HG02642 (cell line): ENCODE measurements around the gene CCNT1.
A peak's percentile ranks its signal among the peaks of the same experiment; 100 is the strongest.
"Not testable (repeated sequence)": the region's sequence is repeated elsewhere in the genome, so short reads cannot be mapped to it uniquely, and the experiment has no call there.

ENCODE experiments used
- ATAC-seq: cut with Tn5 transposase; IDR thresholded peaks from one replicate; pipeline ENCODE4 v1.9.1; 2021; ENCODE audit warnings: mild to moderate bottlenecking; ENCODE audit not compliant: unreplicated experiment, poor library complexity

The CCNT1 gene

DNA sequence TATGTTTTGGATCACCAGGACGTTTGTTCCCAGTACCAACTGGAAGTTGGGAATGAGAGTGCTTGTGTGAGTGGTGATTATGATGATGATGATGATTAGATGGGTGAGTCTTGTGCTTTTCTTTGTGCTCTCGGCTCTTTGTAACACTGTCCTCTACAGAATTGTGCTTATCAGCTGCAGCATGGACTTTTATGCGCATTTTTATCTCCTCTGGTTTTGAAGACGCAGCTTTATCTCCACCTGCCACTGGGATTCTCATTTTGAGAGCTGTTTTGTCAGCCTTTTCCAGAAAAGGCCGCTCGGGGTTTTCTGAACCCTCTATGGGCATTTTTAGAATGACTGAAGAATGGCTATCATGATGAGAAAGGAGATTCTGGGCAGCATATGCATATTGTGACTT is 22.9 kb downstream of the CCNT1 start:
- no peak for ATAC-seq

DNA sequence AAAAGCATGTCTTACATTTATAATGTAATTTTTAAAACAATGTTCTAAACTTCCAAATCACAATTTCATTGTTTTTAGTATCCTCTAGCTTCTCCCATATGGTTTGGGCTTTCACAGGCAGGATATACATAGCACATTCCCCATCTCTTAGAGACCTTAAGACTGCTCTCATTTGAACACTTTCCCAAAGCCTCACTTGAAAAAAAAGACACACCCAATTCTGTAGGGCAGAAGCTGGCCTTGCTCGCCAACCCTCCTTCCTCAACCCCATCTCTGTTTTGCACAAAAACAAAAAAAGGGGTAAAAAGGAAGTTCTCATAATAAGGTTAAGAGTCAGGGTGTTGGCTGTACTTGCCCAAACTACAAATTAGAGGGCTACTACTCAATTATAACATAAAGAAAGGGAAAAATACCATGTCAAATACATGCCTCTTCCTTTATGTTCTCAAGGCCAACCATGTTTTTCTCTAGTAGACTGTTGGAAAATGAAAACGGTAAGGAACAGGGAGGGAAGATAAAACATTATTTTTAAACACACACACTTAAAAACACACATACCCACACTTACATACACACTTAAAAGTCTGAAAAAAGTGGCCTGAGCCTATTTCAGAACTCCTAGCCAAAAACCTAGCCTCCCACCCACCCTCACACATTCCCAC is 24.6 kb downstream of the CCNT1 start:
- no peak for ATAC-seq

DNA sequence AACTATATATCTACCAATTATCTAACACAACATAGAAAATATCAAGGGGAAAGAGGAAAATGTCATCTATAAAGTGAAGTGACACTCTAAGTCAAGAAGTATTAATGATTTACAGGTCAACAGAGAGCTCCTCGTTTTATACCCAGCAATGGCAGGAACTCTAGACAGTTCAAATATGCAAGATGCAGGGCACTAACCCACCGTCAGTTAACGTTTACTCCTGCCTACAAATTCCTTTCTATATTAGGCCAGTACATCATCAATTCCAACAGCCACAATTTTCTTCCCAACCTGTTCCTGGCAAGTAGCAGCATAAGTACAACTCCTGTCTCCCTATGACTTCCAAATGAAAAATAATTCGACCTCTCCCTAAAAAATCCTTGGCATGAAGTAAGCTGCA is 25.5 kb downstream of the CCNT1 start:
- ATAC-seq = no peak

DNA sequence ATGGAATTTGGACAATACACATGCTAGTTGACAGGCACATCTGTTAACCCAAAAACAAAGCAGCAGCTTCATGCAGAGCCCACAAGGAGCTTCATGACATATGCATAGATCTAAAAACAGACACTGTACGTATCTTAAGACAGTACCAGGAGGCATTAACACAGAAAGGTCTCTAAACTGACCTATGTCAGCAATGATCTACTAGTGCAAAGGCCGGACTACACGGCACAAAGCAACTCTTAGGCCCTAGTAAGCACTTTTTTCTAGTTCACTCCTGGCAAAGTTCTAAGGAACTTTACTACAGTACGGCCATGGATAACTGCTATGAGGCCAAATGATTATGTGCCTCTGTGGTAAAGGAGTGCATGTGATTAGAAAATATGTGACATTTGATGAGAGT is 26.1 kb downstream of the CCNT1 start:
- no peak for ATAC-seq

DNA sequence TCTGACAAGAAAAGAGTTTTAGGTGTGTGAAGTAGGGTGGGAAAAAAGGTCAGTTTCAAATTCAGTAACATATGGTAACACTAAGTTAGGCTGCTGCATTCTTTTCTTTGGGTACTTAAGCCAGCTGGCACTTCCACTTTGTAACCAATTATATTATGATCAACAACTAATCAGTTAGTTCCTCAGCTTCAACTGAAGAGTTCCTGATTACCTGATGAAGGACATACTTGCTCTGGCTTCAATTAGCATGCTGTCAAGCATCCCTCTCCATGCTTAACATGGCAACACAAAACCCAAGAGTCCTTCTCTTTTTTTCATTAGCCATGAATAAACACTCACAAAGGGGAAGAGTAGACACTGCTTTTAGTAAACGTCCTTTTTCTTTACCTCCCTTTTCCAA is 27.7 kb downstream of the CCNT1 start:
- no peak for ATAC-seq

DNA sequence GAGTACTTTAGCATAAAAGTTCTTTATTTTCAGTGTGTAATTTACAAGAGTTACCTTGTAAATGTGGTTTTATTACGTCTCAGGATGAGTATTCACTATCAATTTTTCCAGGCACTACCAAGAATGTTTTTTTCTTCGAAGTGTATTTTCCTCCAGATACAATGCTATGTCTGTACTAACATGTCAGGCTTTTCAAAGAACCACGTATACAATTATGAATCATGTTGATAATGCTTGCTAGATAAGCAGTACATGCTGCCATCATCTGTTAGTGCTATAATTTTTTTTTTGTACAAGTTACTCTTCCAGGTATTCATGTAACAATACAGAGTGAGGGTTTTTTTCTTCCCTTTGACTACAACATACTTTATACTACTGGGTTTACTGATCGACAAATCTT is 28.9 kb downstream of the CCNT1 start:
- ATAC-seq = no peak

DNA sequence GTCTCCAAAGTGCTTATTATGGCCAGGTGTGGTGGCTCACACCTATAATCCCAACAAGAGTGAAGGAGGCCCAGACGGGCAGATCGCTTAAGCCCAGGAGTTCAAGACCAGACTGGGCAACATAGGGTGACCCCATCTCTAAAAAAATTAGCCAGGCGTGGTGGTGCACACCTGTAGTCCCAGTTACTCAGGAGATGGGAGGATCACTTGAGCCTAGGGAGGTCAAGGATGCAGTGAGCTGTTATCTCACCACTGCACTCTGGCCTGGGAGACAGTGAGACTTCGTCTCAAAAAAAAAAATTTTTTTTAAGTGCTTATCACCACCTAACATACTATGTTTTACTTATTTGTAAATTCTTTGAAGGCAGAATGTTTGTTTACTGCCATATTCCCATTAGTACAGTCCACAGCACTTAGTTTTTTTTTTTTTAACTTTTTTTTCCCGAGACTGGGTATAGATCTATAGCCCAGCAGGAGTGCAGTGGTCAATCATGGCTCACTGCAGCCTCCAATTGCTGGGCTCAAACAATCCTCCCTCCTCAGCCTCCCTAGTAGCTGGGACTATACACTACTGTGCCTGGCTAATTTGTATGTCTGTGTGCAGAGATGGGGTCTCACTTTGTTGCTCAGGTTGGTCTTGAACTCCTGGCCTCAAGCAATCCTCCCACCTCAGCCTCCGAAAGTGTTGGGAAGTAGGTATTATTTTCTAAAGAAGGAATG is 29.7 kb downstream of the CCNT1 start:
- no peak for ATAC-seq

DNA sequence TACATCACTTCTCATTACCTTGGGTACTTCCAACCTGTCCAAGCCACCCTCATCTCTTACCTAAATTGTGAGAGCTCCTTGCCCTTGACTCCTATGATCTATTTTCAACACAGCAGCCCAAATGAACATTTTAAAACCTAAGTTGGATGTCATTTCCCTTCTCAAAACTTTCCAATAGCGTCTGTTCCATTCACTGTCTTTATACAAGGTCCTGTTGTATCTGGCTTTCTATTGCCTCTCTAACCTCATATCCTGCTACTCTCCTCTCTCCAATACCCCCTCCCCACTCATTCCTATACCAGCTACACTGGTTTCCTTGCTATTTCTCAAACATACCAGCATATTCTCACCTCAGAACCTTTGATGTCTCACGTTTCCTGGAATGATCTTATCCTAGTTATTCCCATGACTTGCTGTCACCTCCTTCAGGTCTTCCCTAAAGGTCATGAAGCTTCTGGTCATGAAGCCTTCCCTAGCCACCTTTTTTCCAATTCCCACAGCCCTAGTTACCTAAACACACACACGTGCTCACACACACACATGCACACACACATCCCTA is 30.4 kb downstream of the CCNT1 start:
- no peak for ATAC-seq

DNA sequence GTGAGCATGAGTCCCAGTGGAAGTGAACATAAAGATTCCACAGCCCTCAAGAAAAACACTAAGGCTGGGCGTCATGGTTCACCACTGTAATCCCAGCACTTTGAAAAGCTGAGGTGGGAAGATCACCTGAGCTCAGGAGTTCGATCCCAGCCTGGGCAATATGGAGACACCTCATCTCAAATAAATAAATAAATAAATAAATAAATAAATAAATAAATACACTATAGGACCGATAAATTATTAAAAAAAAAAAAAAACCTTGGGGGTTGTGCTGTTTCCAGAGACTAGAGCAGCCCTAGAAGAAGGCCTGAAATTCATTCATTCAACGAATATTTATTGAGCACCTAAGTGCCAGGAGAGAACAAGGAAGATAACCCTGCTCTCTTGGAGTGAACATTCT is 33.0 kb downstream of the CCNT1 start:
- ATAC-seq = no peak

DNA sequence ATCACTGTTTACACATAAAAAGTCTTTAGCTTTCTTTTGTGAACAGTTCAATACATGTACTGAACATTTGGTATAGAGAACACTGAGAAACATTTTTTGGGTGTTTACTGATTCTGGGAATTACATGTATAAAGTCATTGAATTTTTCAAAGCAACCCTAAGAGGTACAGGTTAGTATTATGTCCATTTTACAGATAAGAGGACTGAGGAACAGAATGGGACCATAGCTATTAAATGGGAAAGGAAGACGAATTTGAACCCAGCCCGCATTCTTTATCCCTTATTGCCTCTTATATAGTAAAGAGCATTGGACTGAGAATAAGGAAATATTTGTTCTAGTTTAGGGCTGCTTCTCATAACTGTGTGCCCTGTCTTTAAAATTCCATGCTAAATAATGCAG is 33.6 kb downstream of the CCNT1 start:
- no peak for ATAC-seq

DNA sequence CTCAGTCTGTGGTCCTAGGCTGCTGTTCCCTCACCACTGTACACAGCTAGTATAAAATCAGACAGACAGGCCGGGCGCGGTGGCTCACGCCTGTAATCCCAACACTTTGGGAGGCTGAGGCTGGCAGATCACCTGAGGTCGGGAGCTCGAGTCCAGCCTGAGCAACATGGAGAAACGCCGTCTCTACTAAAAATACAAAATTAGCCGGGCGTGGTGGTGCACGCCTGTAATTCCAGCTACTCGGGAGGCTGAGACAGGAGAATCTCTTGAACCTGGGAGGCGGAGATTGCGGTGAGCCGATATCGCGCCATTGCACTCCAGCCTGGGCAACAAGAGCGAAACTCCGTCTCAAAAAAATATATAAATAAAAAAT is 34.0 kb downstream of the CCNT1 start:
- not testable (repeated sequence) for ATAC-seq

DNA sequence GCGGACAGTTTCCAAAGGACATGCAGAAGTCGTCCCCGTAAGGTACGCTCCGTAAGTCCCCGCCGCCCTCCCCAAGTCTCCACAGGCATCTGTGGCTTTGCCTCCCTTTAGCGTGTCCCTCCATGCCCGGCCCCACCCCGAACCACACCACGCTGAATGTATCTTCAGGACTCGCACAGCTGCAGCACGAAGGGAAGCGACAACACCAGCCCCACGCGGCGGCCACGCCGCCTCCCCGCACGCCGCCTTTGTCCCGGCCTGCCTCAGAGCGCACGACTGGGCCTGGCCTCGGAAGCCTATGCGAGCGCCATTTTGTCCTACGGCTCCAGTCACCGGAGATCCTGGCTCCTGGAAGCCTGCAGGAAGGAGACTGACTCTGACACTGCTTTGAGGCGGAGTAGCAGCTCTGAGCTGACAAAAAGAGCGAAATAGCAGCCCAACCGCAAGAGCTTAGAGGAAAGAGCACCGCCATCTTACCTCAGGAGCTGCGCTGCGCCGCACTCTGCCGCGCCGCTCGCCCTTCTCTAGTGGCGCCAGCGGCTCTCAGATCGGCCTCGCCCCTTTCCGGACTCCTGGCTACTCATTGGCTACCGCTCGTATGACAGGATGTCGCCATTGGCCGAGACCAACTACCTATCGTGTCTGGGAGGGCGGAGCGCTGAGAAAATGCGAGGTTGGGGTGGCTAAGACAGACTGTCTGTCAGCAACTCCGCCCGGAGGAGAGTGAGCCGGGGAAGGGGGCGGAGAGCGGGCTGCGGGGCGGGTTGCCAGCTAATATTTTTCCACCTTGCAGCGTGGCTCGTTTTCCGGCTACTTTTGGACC is 34.6 kb downstream of the CCNT1 start, which contains the start of gene KANSL2:
KANSL2 (minus strand) TSS at position 529 of the 823 bp plus-strand sequence. CDS start 606 bp downstream, outside the sequence.
- ATAC-seq = peak; percentile 99

DNA sequence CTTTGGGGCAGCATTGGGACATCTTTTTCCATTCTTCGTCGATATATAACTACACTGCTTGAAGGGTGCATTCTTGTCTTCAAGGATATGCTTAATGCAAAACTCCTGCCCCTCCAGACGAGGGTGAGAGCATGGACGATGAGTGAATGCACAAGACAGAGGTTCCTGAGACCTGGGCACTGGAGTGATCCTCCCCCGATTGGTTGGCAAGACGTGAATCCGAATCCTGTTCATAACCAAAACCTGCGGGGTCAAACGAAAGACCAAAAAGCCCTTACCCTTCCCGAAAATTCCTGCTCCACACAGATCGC is 35.2 kb downstream of the CCNT1 start:
- no peak for ATAC-seq

DNA sequence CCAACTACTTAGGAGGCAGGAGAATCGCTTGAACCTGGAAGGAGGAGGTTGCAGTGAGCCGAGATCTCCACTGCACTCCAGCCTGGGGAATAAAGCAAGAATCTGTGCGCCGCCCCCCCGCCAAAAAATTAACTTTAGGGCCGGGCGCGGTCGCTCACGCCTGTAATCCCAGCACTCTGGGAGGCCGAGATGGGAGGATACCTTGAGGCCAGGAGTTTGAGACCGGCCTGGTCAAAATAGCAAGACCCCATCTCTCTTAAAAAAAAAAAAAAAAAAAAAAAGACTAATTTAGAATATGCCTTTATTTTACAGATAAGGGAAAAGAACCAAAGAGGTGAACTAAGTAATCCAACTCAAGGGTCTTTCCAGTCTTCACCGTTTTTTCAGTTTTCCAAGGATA is 35.6 kb downstream of the CCNT1 start:
- no peak for ATAC-seq

DNA sequence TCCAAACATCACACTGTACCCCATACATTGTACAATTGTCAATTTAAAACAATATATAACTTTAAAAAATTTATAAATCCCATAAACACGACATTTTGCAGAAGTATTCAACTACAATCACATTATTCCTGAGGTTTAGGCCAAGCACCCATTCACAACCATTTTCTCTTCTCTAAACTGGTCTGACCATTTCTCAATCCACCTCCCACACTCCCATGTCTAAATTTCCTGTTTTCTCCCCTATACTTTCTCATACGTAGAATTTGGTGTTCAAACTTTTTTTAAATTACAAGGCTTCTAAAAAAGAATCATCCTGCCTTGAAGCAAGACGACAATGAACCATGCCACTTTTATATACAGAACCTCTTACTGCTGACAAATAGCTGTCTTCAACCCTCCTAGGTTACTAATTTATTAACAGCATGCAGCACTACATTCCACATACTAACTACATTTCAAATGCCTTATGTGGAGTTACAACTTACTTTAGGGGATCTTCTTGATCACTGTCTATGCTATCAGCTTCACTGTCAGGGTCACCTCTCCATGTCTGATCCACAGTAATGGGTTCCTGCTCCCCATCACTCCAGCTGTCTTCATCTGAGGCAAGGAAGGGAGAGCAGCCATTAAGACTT is 37.8 kb downstream of the CCNT1 start:
- ATAC-seq = no peak

DNA sequence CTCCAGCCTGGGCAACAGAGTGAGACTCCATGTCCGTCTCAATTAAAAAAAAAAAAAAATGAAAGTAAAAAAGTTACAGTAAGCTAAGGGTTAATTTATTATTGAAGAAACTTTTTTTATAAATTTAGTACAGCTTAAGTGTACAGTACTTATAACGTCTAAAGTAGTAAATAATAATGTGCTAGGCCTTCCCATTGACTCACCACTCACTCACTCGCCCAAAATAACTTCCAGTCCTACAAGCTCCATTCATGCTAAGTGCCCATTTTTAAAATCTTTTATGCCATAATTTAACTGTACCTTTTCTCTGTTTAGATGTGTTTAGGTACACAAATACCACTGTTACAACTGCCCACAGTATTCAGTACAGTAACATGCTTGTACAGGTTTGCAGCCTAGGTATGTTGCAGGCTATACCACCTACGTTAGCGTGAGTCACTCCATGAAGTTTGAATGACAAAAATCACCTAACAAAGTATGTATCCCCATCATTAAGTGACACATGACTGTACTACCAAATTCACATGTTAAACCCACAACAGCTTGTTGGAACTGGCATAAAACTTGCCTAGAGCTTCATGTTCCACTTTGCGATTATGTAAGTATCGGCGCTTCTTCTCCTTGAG is 45.2 kb downstream of the CCNT1 start:
- no peak for ATAC-seq

DNA sequence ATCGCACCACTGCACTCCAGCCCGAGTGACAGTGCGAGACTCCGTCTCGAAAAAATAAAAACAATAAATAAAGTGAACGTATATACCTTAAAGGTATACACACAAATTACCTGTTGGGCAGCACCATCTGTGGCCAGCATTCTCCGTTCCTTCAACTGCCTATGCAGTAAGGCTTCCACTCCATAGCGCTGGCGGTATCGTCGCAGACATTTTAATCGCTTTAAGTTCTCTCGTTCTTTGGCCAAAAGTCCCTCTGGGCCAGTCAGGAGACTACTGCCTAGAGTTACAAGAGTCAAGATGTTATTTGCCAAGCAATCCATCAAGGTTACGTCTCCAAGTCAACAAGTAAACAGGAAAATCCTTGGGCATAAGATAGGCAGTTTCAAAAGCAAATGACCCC is 47.5 kb downstream of the CCNT1 start:
- ATAC-seq = no peak

DNA sequence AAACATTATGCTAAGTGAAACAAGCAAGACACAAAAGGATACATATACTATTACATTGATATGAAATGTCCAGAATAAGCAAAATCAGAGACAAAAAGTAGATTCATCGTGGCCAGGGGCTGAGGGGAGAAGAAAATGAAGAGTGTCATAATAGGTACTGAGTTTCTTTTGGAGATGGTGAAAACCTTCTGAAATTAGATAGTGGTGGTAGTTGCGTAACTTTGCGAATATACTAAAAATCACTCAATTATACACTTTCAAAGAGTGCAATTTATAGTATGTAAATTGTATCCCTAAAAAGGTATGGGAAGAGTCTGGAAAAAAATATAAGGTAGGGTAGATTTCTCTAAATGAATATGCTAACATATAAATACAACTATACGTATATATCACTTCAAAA is 56.6 kb downstream of the CCNT1 start:
- no peak for ATAC-seq

DNA sequence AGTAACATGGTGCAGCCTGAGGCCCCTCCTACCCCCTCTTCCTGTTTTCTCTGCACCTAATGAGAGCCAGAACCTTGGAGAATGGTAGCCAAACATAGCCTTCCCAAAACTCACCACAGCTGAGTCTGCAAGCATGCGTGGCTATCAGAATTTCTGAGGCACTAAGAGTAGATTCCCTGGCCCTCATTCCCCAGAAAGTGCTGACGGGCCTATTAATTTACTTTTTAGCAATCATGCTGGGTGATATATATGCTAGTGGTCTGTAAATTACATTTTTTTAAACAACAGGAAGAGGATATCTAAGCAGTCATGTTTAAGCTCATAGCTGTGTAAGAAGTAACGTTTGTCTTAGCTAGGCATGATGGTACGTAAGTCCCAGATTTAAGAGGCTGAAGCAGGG is 64.8 kb downstream of the CCNT1 start:
- ATAC-seq = no peak

DNA sequence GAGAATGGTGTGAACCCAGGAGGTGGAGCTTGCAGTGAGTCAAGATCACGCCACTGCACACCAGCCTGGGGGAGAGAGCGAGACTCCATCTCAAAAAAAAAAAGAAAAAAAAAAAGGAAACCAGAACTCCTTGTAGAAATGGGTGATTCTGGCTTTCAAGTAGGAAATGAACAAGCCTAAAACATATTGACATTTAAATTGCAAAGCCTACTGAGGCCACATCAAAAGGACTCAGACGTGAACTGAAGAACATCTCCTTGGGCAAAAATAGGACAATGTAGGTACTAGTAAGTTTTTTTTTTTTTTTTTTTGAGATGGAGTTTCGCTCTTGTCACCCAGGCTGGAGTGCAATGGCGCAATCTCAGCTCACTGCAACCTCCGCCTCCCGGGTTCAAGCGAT is 71.2 kb downstream of the CCNT1 start:
- not testable (repeated sequence) for ATAC-seq
